ENCODE results near the gene CITED1. TPM values are rescaled to one million over a fixed set of nuclear protein-coding genes. Genes with fewer than 3 reads are reported as not detected.

The CITED1 gene
- total RNA-seq, 1 donor from 2014 or later = not detected

DNA sequence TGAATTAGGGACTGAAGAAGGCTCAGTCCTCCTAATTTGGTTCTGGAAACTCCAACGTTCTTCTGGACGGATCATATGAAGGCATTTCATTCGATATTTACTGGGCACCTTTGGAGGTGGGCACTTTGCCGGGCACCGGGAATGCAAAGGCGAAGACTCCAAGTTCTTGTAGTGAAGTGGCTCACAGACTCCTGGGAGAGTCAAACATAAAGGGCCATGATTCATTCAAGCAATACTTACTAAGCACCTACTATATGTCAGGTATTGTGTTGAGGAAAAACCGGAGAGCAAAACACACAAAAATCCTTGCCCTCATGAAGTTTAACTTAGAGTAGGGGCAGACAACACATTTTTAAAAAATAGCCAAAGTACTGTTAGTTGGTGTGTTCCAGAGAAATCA lies 49.9 kb downstream of the CITED1 start:
- no peak overlapping the region for H3K27ac ChIP-seq (replicated peaks)
- H3K9me3 ChIP-seq (replicated peaks) = no peaks in the 10 kb centered on the region
- H3K4me1 ChIP-seq = no peaks in the 10 kb centered on the region
- no peak overlapping the region for H3K4me3 ChIP-seq
- no peaks in the 10 kb centered on the region for H3K27me3 ChIP-seq (ENCODE audit: low read depth)
- no peak for DNase-seq
- TF ChIP-seq, protein P1, sequence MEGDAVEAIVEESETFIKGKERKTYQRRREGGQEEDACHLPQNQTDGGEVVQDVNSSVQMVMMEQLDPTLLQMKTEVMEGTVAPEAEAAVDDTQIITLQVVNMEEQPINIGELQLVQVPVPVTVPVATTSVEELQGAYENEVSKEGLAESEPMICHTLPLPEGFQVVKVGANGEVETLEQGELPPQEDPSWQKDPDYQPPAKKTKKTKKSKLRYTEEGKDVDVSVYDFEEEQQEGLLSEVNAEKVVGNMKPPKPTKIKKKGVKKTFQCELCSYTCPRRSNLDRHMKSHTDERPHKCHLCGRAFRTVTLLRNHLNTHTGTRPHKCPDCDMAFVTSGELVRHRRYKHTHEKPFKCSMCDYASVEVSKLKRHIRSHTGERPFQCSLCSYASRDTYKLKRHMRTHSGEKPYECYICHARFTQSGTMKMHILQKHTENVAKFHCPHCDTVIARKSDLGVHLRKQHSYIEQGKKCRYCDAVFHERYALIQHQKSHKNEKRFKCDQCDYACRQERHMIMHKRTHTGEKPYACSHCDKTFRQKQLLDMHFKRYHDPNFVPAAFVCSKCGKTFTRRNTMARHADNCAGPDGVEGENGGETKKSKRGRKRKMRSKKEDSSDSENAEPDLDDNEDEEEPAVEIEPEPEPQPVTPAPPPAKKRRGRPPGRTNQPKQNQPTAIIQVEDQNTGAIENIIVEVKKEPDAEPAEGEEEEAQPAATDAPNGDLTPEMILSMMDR (IDR thresholded peaks at IDR 0.05; ENCODE audit: borderline replicate concordance) = no peak
- intact Hi-C loops (cut with micrococcal nuclease) = no loop called here
- no peaks in the 10 kb centered on the region for H3K36me3 ChIP-seq

DNA sequence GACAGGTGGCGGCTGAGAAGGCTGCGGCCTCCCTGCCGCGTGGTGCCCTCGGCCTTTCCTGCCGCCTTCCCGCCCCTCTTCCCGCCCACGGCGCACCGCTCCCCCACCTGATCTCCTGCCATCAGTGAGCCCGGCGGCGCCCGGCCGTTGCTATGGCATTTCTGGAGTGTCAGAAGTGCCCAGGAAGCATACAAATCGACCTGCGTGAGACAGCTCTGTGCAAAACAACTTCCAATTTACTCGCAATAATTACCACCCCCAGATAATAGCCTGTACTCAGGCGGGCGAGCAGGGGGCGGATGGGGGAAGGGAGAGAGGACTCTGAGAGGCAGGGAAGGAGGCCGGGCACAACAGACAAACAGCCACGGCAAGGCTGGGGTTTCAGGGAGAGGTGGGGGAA lies 50.3 kb downstream of the CITED1 start:
- Histone ChIP-seq H3K27me3 (ENCODE audit: low read depth) (no peaks in the 10 kb centered on the region), H3K9me3 (replicated peaks) (no peaks in the 10 kb centered on the region), H3K27ac (replicated peaks) (no peak overlapping the region), H3K4me3 (no peak overlapping the region), H3K4me1 (no peaks in the 10 kb centered on the region), H3K36me3 (no peaks in the 10 kb centered on the region)
- TF ChIP-seq, protein P1 (IDR thresholded peaks at IDR 0.05; ENCODE audit: borderline replicate concordance) = no peak
- DNase-seq = no peak
- intact Hi-C loops (cut with micrococcal nuclease) = no loop called here

DNA sequence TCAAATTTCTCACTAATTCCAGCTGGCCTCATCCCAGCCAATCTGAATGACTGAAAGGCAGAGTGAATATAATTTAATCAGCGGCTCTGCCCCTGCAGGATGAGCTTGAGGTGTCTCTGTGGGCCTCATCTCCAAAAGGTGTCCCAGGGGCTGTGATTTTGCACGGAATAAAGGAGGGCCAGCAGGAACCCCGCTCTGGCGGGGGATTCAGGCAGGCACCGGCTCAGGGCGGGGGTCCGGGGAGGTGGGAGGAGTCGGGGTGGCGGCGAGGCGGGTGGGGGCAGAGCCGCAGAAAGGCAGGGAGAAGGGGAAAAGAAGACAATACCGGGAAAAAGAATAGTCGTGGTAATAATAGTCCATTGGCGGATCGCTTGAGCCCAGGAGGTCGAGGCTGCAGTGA lies 50.9 kb downstream of the CITED1 start:
- TF ChIP-seq, protein P1 (IDR thresholded peaks at IDR 0.05; ENCODE audit: borderline replicate concordance) = no peak
- Histone ChIP-seq H3K36me3 (no peaks in the 10 kb centered on the region), H3K4me3 (no peak overlapping the region), H3K4me1 (no peaks in the 10 kb centered on the region), H3K27ac (replicated peaks) (no peak overlapping the region), H3K27me3 (ENCODE audit: low read depth) (no peaks in the 10 kb centered on the region), H3K9me3 (replicated peaks) (no peaks in the 10 kb centered on the region)
- no peak for DNase-seq
- intact Hi-C loops (cut with micrococcal nuclease) = no loop called here

DNA sequence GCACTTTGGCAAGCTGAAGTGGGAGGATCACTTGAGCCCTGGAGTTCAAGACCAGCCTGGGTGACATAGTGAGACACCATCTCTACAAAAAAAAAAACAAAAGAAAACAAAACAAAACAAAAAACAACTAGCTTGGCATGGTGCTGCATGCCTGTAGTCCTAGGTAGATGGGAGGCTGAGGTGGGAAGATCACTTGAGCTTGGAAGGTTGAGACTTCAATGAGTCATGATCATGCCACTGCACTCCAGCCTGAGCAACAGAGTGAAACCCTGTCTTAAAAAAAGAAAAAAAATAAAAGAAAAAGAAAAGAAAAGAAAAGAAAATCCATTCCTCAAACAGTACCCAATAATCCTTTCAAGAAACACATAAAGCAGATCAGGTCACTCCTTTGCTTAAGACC lies 52.0 kb downstream of the CITED1 start:
- no peaks in the 10 kb centered on the region for H3K36me3 ChIP-seq
- no peak overlapping the region for H3K4me3 ChIP-seq
- H3K27me3 ChIP-seq (ENCODE audit: low read depth) = no peaks in the 10 kb centered on the region
- no peaks in the 10 kb centered on the region for H3K9me3 ChIP-seq (replicated peaks)
- no peak for DNase-seq
- no peaks in the 10 kb centered on the region for H3K4me1 ChIP-seq
- intact Hi-C loops (cut with micrococcal nuclease) = no loop called here
- no peak overlapping the region for H3K27ac ChIP-seq (replicated peaks)
- TF ChIP-seq, protein P1 (IDR thresholded peaks at IDR 0.05; ENCODE audit: borderline replicate concordance) = no peak

Other genes with a start within 250 kb of the CITED1 start
- 2.6 TPM for gene RTL5, start 174.0 kb downstream of the CITED1 start, total RNA-seq
- 12.5 TPM for gene PIN4, start 124.2 kb downstream of the CITED1 start, total RNA-seq
- gene ERCC6L, start 66.9 kb downstream of the CITED1 start, total RNA-seq = not detected
- gene RPS4X, start 28.7 kb downstream of the CITED1 start, total RNA-seq = 406 TPM